GM18520 (cell line): ENCODE results near the gene GPR132.

ENCODE experiments used
- ATAC-seq: cut with Tn5 transposase; IDR thresholded peaks from one replicate; pipeline ENCODE4 v1.9.1; 2021; ENCODE audit not compliant: unreplicated experiment

GPR132 gene

DNA sequence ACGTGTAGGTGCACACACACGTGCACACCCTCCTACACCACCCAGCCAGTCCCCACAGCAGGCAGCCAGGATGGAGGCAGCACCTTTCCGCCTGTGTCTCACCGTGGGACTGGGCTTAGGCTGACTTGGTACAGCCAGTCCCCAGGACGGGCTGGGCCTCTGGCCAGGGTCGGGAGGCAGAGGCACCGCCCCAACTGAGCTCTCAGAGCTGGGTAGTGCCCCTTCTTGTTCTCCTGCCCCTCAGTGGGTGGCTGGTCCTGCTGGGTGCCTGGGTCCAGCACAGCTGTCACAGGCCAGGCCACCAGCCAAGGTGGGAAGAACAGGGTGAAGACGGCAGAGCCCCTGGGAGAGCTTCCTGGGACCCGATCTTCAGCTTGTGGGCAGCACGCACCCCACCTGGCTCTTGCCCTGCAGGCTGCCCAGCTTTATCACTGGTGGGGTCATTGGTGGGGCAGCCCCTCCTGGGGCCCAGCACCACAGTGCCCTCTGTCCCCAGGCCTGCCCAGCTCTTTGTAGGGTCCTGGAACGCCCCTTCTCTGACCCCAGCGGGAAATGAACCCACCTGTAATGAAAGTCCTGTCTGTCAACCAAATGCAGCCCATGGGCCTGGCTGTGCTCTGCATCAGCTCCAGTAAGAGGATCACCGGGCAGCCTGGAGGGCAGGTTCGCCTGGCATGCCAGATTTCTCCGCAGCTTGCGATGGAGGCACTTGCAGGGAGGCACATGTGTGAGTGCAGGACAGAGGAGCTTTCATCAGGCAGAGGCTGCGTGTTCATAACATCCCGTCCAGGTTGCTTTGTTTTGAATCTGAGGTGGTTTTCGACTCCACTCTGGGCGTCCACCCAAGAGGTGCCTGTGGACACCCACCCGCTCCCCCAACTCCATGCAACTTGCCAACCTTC is 59.0 kb downstream of the GPR132 start:
- no peak for ATAC-seq

GRCh38 chr14:105005329-105005928 is 59.8 kb downstream of the GPR132 start:
- ATAC-seq: no peak
